ENCODE results near the gene SIRPD. TPM values are rescaled to one million over a fixed set of nuclear protein-coding genes. Genes with fewer than 3 reads are reported as not detected.

The SIRPD gene
- not detected in 2 replicates for total RNA-seq

GRCh38 chr20:1557605-1558004, at the start of gene SIRPD:
TSS of gene SIRPD (minus strand) at chr20:1557705. CDS start at chr20:1557653, 52 bp downstream.

GRCh38 chr20:1491281-1491840, 66.1 kb downstream of the SIRPD start, which contains the start of gene SIRPB2:
TSS of gene SIRPB2 (minus strand) at chr20:1491420. CDS start at chr20:1491359, 61 bp downstream.

Small RNA genes lying within 50 kb of the gene (small RNA-seq; reads per million reads assigned to genes)
- not detected for gene RNU6-917P

Other genes with a start within 250 kb of the SIRPD start
- 1.5 and 2.3 TPM in 2 replicates for gene SDCBP2, start 228.6 kb downstream of the SIRPD start, total RNA-seq
- 182 and 223 TPM in 2 replicates for gene FKBP1A, start 164.7 kb downstream of the SIRPD start, total RNA-seq
- gene NSFL1C, start 90.9 kb downstream of the SIRPD start, total RNA-seq: 15.8 and 22.0 TPM in 2 replicates
- not detected in 2 replicates for gene SIRPB2, start 66.3 kb downstream of the SIRPD start, total RNA-seq
- gene SIRPB1, start 62.3 kb upstream of the SIRPD start, total RNA-seq: 0.37 and 0.39 TPM in 2 replicates
- not detected in 2 replicates for gene SIRPG, start 100.1 kb upstream of the SIRPD start, total RNA-seq

Data from subcutaneous preadipocyte (primary cell).